Measurements from ENCODE around the gene FAF1.
"Not testable (repeated sequence)": the region's sequence is repeated elsewhere in the genome, so short reads cannot be mapped to it uniquely, and the experiment has no call there.

FAF1 gene

DNA sequence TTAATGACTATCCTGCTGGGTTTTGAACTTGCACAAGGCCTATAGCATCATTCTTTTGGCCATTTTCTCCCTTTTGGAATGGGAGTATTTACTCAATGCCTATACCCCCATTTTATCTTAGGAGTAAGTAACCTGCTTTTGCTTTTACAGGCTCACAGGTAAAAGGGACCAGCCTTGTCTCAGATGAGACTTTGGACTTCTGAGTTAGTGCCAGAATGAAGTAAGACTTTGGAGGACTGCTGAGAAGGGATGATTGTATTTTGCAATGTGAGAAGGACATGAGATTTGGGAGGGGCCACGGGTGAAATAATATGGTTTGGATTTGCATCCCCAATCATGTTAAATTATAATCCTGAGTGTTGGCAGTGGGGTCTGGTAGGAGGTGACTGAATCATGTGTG, 212.7 kb downstream of the FAF1 start:
- no peak for FAIRE-seq

DNA sequence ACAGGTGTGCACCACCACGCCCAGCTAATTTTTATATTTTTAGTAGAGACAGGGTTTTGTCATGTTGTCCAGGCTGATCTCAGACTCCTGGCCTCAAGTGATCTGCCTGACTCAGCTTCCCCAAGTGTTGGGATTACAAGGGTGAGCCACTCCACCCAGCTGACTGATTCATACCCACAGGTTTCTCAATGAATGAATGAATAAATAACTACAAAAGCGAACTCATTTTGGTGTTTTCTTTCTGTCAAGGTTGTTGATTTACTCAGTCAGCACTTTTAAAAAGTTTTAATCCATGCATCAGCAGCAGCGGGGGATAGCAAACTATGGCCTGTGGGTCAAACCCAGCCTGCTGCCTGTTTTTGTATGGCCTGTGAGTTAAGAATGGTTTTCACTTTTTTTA, 217.5 kb downstream of the FAF1 start:
- no peak for FAIRE-seq

DNA sequence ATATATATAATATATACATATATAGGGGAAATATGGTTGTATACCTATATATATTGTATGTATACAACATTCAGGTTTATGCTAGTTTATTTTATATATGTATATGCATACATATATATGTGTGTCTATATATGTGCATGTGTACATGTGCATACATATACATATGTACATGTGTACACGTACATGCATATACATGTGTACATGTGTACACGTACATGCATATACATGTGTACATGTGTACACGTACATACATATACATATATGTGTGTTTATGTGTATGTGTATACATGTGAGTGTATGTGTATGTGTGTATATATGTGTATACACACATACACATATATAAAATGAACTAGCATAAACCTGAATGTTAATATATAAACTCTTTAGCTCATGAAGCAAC, 220.9 kb downstream of the FAF1 start:
- FAIRE-seq: no peak

DNA sequence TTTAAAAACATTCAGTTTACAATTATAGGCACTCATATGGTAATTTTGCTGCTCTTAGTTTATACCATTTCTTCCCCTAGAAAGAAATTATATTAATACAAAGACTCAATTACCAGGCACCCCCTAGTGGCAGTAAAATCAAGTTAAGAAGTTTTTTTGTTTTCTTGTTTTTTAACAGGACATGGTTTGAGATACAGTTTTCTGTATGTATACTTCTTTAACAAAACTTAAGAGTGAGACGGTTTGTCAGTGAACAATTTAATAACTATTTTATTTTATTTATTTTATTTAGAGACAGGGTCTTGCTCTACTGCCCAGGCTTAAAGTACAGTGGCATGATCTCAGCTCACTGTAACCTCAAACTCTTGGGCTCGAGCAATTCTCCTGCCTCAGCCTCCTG, 224.6 kb downstream of the FAF1 start:
- peak; percentile 77 for FAIRE-seq

DNA sequence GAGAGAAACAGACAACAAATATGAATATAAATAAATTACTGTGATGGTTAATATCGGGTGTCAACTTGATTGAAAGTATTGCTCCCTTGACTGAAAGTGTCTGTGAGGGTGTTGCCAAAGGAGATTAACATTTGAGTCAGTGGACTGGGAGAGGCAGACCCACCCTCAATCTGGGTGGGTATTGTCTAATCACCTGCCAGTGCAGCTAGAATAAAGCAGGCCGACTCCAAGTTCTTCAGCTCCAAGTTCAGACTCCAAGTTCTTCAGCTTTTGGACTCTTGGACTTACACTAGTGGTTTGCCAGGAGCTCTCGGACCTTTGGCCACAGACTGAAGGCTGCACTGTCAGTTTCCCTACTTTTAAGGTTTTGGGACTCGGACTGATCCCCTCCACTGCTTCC, 232.5 kb downstream of the FAF1 start:
- not testable (repeated sequence) for FAIRE-seq

DNA sequence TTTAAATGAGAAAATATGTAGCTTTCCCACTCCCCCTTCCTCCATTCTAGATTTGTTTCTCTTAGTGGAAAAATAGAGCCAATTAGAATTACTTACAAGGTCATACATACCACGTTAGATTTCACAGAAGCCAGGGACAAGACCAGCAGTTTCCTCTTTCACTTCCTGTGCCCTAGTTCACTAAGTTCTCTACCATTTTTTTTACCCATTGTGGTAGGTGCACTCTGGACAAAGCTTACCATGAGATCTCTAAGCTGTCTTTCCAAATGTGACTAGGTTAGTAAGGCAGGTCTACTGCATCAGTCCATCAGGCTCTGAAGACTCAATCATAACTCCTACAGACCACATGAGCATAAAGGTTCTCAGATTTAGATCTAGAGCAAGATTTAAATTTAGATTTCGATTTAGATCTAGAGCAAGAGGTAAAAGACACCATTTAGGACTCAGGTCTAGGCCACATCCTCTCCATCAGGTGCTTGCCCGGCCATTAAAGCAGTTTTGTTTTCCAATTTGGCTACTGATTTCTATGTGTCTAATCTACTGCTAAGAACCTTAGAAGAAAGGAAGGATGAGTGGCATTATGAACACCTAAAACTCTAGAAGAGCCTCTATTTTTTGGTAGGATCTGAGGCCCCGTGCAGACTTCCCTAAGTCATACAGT, 235.3 kb downstream of the FAF1 start:
- FAIRE-seq: no peak

DNA sequence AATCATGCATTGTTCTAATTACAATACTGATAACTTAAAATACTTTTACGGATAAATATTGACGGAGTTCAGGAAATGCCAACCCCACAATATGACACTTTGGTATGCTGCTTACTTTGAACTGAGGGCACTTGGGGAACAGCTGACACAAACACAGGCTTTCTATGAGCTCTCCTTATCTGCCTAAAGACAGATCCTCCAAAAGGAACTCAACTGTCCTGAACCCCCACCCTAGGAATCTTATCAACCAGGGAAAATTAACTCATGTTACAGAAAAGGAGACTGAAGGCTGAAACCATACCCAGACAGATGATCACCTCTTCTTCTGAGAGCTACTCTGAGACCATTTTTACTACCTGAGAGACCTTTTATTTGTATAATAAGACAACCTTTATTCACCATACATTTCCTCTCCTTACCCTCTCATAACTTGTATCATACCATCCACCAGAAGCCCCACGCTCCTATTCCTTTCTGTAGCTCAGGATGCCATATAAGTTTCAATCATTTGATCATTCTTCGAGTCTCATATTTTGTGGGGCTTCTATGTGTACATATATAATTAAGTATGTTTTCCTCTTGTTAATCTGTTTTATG, 239.5 kb downstream of the FAF1 start:
- no peak for FAIRE-seq

DNA sequence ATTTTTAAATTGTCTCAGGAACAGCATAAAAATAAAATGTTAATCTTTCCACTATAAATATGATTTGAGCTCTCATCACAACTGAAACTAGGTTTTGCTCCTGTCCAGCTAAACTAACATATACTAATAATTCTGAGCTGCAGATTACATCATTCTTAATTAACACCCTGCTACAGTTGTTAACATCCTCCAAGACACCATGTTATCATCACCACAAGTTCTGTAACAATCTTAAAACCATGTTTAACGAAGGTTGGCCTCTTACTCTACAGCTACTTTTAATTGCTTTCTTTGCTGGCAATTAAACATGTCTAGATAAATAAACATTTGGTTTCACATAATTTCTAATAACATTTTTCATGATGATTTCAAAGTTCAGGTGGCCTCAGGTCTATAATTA, 240.9 kb downstream of the FAF1 start:
- FAIRE-seq: no peak

DNA sequence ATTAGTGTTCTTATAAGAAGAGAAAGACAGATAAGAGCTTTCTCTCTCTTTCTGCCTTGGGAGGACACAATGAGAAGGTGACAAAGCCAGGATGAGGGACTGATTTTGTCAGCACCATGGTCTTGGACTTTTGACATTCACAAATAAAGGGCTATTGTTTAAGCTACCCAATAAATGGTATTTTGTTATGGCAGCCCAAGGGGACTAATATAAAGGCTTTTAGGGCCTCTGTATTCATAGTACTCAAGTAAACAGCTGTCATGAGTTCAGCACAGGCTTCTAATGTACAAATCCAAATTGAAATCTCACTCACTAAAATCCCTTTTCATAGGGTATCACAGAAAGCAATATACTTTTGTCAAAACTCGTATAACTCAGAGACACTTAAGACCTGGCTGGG, 242.7 kb downstream of the FAF1 start:
- no peak for FAIRE-seq

DNA sequence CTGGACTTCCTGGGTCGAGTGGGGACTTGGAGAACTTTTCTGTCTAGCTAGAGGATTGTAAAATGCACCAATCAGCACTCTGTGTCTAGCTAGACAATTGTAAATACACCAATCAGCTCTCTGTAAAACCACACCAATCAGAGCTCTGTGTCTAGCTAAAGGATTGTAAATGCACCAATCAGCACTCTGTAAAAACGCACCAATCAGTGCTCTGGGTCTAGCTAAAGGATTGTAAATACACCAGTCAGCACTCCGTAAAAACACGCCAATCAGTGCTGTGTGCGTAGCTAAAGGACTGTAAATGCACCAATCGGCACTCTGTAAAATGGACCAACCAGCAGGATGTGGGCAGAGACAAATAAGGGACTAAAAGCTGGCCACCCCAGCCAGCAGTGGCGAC, 243.6 kb downstream of the FAF1 start:
- FAIRE-seq: not testable (repeated sequence)

DNA sequence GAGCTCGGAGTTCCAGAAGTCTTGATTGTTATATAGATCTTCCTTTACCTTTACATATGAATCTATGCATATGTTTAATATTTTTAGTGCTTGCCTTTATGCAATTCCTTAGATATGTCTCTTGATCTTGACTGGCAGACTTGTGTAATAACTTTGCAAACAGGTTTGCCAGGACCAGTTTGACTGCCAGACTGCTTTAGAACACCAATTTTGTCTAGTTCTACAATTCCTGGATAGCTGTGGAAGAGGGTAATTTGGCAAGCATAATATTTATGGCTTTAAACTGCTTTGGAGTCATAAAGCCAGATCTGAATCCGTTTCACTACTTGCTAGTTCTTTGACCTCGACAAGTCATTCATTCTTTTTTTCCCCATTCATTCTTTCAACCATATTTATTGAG, 250.0 kb downstream of the FAF1 start:
- FAIRE-seq: no peak

DNA sequence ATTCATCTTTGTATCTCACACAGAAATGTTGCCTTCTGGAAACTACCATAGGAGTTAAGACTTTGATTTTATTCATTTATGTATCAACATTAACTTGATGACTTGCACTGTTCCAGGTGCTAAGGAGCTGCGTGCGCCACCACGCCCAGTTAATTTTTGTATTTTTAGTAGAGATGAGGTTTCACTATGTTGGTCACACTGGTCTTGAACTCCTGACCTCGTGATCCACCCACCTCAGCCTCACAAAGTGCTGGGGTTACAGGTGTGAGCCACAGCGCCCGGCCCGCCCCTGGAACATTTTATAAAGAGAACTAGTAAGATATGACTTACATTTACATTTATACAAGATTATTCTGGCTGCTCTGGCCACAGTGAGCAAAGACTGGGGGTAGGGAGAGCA, 252.2 kb downstream of the FAF1 start:
- no peak for FAIRE-seq

DNA sequence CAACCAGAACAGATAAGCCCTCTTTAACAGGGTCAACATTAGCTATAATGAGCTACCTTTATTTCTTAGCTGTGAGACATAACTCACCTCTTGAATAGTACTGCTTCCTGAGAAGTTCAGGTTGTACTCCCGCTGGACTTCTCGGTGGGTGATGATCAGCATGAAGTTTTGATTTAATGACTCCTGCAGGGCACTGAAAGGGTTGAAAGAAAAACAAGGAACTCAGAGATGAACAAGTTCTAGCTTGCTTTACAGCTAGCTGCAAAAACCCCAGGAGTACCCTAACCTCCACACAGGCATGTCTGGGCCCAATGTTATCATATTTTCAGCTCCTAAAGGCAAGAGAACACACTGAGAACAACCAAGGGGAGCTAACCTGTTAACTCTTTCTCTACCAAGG, 254.4 kb downstream of the FAF1 start:
- no peak for FAIRE-seq

DNA sequence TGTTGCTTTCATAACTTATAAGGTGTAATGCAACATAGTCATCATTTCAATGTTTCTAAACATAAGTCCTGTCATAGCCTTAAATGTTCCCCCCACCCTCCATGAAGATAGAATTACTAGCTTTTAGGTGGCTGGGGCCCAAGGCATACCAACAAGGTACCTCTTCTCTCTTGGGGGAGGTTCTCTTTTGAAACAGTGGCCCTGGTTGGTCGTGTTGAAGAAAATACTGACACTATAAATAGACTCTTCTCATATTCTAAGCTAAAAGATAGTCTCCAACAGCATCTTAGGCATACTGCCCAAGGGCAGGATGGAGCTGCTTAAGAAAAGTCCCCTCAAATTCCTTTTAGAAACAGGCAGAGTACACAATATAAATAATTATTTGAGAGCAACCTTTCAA, 255.0 kb downstream of the FAF1 start:
- FAIRE-seq: no peak

DNA sequence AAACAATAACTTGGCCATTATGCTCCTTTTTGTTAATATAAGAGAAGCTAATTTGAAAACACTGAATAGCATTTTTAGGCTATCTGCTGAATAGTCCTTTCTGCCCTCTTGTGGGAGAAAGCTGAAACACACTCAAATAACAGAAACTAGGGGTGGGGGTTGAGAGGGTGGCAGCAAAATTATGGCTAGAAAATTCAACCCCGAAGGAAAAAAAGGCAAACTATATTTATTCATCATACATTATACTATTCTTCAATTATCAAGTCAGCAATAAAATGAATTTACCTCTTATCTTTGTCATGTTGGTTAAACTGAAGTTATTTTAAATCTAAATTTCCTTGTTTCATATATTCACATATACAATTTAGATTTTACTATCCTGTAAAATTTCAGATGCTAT, 255.9 kb downstream of the FAF1 start:
- peak; percentile 75 for FAIRE-seq

DNA sequence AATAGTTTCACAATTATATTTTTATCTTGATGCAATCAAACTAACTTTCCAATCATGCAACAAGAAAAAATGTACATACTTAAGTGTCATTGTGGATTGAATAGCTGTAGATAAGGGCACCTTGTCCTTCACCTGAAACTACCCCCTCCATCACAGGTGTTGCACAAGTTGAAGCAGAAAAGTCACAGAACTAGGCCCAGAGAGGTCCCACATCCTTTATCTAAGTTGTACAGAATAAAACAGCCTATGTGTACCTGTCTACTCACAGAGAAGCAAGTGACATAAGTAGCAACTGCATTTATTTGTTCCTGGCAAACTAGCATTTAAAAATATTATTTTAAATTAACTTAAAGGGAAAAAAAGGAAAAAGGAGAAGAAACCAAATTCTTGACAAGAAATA, 256.8 kb downstream of the FAF1 start:
- FAIRE-seq: no peak

DNA sequence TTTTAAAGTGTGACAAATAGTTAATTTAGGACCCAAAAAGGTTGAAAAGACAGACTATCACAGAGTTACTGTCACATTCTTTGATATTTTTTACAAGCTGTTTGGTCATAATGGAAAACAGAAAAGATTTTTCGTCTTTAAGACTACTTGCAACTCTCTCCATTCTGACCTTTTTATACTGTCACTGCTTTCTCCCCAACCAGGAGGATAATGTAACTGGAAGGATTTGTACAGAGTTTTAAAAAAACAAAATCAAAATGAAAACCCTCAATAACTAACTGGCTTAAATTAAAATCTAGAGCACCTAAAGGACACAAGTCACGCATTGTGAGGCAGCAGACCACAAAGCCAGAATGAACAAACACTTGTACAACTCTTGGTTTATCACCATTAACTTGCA, 257.7 kb downstream of the FAF1 start:
- no peak for FAIRE-seq

DNA sequence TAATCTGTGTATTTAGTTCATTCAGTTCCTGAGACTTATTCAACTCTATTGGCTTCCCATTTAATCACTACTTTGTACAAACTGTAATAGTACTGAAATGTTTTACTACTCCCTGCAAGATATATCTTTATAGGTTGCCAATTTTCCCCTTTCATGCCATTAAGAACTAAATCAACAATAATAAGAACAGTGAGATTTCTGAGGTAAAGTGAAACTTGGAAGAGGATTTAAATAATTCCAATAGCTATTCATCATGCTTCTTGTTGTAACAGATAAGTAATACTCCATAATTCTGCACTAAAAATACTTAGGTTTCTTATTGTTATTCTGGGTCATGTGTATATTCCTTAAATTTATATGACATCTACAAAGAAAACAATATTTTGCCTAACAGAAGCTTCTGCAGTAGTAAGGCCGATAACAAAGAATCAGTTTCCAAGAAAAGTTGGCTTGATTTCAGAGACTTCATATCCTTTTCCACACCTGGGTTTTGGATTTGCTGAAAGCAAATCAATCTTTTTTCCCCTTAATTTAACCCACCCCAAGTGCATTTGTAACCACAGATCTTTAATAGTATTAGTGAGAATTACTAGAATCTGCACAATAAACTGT, 258.3 kb downstream of the FAF1 start:
- FAIRE-seq: no peak

DNA sequence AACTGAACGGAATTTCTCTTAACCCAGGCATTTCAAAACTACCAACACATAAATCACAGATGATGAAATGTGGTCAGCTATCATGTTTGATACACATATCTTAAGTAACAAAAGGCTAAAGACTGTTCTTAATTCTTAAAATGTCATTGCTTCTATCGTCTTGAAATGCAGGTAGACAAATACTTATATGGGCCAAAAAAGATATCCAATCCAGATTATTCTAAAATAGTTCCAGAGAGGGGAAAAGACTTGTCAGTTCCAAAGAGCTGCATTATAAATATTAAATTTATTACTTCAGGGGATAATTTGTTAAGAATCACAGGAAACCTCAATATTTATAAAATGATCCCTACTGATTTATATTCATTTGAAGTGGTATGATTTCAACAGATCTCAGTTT, 259.4 kb downstream of the FAF1 start:
- no peak for FAIRE-seq

DNA sequence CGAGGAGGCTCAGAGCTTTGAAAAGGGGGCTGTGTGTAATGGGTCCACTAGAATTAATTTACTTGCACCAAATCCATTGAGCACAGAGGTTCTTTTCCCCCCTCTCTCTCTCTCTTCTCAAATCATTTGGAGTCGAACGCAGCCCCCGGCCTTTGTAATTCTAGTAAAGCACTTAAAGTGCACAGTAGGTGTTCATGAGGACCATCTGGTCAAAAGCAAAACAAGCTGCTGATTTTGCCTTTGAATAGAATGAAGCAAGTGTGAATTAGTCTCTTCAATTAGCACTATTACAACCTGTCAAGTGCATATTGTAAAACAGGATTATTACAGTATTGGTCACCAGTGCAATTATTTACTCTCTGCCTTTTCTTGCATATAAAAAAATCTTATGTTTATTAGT, 259.9 kb downstream of the FAF1 start:
- no peak for FAIRE-seq

DNA sequence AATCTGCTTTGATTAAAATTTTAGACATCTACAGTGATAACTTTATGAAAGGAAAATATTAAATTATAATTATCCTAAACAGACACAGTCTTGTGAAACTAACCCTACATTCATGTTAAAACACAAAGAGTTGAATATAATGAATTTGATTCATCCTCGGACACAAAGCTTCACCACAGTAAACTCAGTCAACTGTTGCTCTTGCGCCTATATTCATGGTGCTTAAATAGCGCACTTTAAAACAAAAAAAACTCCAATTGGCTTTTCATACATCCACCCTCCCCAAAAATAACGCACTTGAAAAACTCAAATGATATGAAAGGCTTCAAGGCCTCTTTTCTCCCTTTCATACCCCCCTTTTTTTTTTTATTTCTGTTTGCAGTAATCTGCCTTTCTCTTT, 260.3 kb downstream of the FAF1 start:
- FAIRE-seq: no peak

DNA sequence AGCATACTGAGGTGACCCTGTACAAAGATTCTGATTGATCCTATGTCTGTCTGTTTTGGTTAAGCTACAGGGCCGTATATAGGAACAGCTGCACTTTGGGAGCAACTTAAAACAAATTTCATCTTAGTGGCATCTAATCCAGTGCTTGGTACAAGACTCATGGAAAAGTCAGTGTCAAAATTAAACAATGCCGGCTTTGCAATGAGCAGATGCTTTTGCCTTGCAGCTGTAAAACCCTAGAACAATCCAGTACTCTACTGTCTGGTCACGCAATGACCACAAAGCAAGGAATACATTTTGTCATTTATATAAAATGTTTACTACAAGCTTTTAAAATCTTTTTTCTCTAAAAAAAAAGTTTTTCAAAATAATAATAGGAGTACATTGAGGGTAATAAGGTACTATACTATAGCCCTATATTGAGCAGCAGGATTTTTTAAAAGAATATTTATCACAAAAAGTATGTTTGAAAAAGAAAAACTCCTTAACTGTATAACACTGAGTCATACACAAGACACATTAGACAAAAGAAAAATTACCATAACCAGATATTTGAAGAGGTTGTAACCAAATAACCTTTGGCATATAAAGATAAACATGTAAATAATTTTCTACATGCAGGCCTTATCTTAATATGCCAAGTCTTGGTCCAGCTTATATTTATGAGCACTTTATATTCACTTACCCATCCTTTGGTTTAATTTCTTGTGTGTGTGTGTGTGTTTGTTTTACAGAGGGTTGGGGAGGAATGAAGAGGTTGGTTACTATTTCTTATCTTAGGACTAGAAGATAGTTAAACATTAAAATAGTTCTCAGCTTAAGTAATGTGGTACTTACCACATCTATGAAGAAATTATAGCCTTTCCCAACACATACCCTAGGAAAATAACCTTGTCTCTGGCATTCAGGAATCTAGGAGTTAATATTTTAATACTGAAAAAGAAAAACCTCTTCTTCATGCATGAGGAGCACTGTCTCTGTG, 262.3 kb downstream of the FAF1 start:
- FAIRE-seq: no peak

DNA sequence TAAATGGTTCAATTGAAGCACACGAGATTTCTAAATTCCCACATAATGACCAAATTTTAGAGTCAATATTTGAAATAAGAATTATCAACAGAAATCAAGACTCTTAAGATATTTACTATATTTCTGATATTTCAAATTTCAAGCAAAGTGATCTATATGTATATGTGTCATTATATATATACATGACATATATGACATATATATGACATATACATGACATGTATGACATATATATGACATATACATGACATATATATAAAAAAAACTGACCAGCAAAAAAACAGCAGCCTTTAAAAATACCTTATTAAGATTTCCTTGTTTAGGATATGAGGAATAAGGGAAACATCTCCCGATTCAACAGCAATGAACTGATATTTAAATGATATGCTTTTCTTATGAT, 266.2 kb downstream of the FAF1 start:
- FAIRE-seq: no peak

DNA sequence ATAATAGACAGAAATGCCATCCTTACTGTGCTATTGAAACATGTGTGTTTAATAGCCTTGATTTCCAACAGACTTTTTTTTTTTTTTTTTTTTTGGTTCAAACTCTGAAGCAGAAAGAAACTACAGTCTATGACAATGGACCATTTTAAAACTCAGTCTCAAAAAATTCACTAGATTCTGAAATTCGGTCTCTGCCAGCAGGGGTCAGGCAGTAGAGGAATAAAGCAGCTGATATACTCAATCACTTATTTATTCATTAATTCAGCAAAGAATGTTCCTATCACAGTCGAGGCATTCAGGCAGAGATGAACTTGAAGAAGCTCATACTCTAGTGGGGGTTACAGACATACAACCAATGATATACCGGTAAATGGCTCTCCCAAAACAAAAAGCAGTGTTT, 275.9 kb downstream of the FAF1 start:
- no peak for FAIRE-seq
